ENCODE data around the gene CDCP1.
A peak's percentile ranks its signal among the peaks of the same experiment; 100 is the strongest.

Gene CDCP1

GRCh38 chr3:45180899-45181298, 34.7 kb upstream of the CDCP1 start:
- peaks cover 15 to 17% of the 10 kb centered on the region in 2 donors for H3K27me3 Mint-ChIP-seq
- no peak for ATAC-seq (replicated peaks)
- DNase-seq = no peak
- H3K27ac Mint-ChIP-seq = no peak overlapping the region
- H3K9me3 Mint-ChIP-seq = no peaks in the 10 kb centered on the region
- peaks cover 2 to 8% of the 10 kb centered on the region in 2 donors for H3K4me1 Mint-ChIP-seq
- H3K36me3 Mint-ChIP-seq = no peaks in the 10 kb centered on the region
- H3K4me3 Mint-ChIP-seq = no peak overlapping the region

GRCh38 chr3:45180051-45180450, 33.9 kb upstream of the CDCP1 start:
- ATAC-seq (replicated peaks) = no peak
- Mint-ChIP-seq H3K36me3 (no peaks in the 10 kb centered on the region), H3K4me1 (peaks cover 2 to 8% of the 10 kb centered on the region in 2 donors), H3K27me3 (peaks cover 7 to 11% of the 10 kb centered on the region in 2 donors), H3K27ac (no peak overlapping the region), H3K4me3 (no peak overlapping the region), H3K9me3 (no peaks in the 10 kb centered on the region)
- no peak for DNase-seq

- Mint-ChIP-seq H3K9me3 (no peaks in the 10 kb centered on the region), H3K4me3 (no peak overlapping the region), H3K27ac (no peak overlapping the region), H3K27me3 (peaks cover 7 to 9% of the 10 kb centered on the region in 2 donors), H3K4me1 (peaks cover 2 to 8% of the 10 kb centered on the region in 2 donors), H3K36me3 (no peaks in the 10 kb centered on the region)
- no peak for ATAC-seq (replicated peaks)
- DNase-seq = no peak
Measured at GRCh38 chr3:45179163-45179562, 33.0 kb upstream of the CDCP1 start.

GRCh38 chr3:45178183-45179023, 32.2 kb upstream of the CDCP1 start:
- no peaks in the 10 kb centered on the region for H3K36me3 Mint-ChIP-seq
- H3K27me3 Mint-ChIP-seq = peaks cover 9% of the 10 kb centered on the region in 2 donors
- no peaks in the 10 kb centered on the region for H3K9me3 Mint-ChIP-seq
- H3K27ac Mint-ChIP-seq = no peak overlapping the region
- H3K4me1 Mint-ChIP-seq = peaks cover 2 to 8% of the 10 kb centered on the region in 2 donors
- no peak overlapping the region for H3K4me3 Mint-ChIP-seq
- DNase-seq = no peak
- no peak for ATAC-seq (replicated peaks)

- Mint-ChIP-seq H3K9me3 (no peaks in the 10 kb centered on the region), H3K4me3 (no peak overlapping the region), H3K4me1 (no peaks in the 10 kb centered on the region), H3K27ac (no peak overlapping the region), H3K36me3 (no peaks in the 10 kb centered on the region), H3K27me3 (peaks cover 9 to 11% of the 10 kb centered on the region in 2 donors)
- DNase-seq (no peak), ATAC-seq (replicated peaks) (no peak)
Measured at GRCh38 chr3:45176912-45177311, 30.7 kb upstream of the CDCP1 start.

- ATAC-seq (replicated peaks) (no peak), DNase-seq (no peak)
- Mint-ChIP-seq H3K36me3 (no peaks in the 10 kb centered on the region), H3K9me3 (no peaks in the 10 kb centered on the region), H3K4me1 (no peaks in the 10 kb centered on the region), H3K27me3 (peaks cover 16 to 19% of the 10 kb centered on the region in 2 donors), H3K4me3 (no peak overlapping the region), H3K27ac (no peak overlapping the region)
Measured at GRCh38 chr3:45174234-45174633, 28.1 kb upstream of the CDCP1 start.

GRCh38 chr3:45173776-45174175, 27.6 kb upstream of the CDCP1 start:
- H3K36me3 Mint-ChIP-seq = no peaks in the 10 kb centered on the region
- H3K4me1 Mint-ChIP-seq = no peaks in the 10 kb centered on the region
- H3K27ac Mint-ChIP-seq = no peak overlapping the region
- DNase-seq (no peak), ATAC-seq (replicated peaks) (no peak)
- peaks cover 21 to 22% of the 10 kb centered on the region in 2 donors for H3K27me3 Mint-ChIP-seq
- no peak overlapping the region for H3K4me3 Mint-ChIP-seq
- no peaks in the 10 kb centered on the region for H3K9me3 Mint-ChIP-seq

- H3K4me3 Mint-ChIP-seq = no peak overlapping the region
- peaks cover 6 to 11% of the 10 kb centered on the region in 2 donors for H3K4me1 Mint-ChIP-seq
- ATAC-seq (replicated peaks) (no peak), DNase-seq (no peak)
- no peak overlapping the region for H3K27ac Mint-ChIP-seq
- no peaks in the 10 kb centered on the region for H3K9me3 Mint-ChIP-seq
- no peaks in the 10 kb centered on the region for H3K36me3 Mint-ChIP-seq
- peaks cover 31 to 33% of the 10 kb centered on the region in 2 donors for H3K27me3 Mint-ChIP-seq
Measured at GRCh38 chr3:45171283-45171682, 25.1 kb upstream of the CDCP1 start.

- ATAC-seq (replicated peaks) (no peak), DNase-seq (no peak)
- Mint-ChIP-seq H3K27ac (no peak overlapping the region), H3K9me3 (peaks cover 0 to 1% of the 10 kb centered on the region in 2 donors), H3K36me3 (no peaks in the 10 kb centered on the region), H3K4me3 (no peak overlapping the region), H3K4me1 (peaks cover 6 to 11% of the 10 kb centered on the region in 2 donors), H3K27me3 (peaks cover 31 to 34% of the 10 kb centered on the region in 2 donors)
Measured at GRCh38 chr3:45170096-45170495, 23.9 kb upstream of the CDCP1 start.

- Mint-ChIP-seq H3K4me1 (peaks cover 6 to 12% of the 10 kb centered on the region in 2 donors), H3K4me3 (no peak overlapping the region), H3K27me3 (peaks cover 31 to 34% of the 10 kb centered on the region in 2 donors), H3K36me3 (no peaks in the 10 kb centered on the region), H3K9me3 (peaks cover 0 to 1% of the 10 kb centered on the region in 2 donors), H3K27ac (no peak overlapping the region)
- ATAC-seq (replicated peaks) (no peak), DNase-seq (no peak)
Measured at GRCh38 chr3:45169125-45169904, 23.1 kb upstream of the CDCP1 start.

- H3K4me1 Mint-ChIP-seq = peaks cover 12 to 20% of the 10 kb centered on the region in 2 donors
- DNase-seq (no peak), ATAC-seq (replicated peaks) (no peak)
- peaks cover 29 to 34% of the 10 kb centered on the region in 2 donors for H3K27me3 Mint-ChIP-seq
- H3K36me3 Mint-ChIP-seq = no peaks in the 10 kb centered on the region
- peaks cover 0 to 1% of the 10 kb centered on the region in 2 donors for H3K9me3 Mint-ChIP-seq
- no peak overlapping the region for H3K27ac Mint-ChIP-seq
- no peak overlapping the region for H3K4me3 Mint-ChIP-seq
Measured at GRCh38 chr3:45168451-45168850, 22.3 kb upstream of the CDCP1 start.

GRCh38 chr3:45167011-45167911, 21.1 kb upstream of the CDCP1 start:
- H3K27me3 Mint-ChIP-seq = peaks cover 27 to 34% of the 10 kb centered on the region in 2 donors
- peaks cover 15 to 25% of the 10 kb centered on the region in 2 donors for H3K4me1 Mint-ChIP-seq
- peak; percentile 32 for DNase-seq

GRCh38 chr3:45166321-45166879, 20.2 kb upstream of the CDCP1 start:
- no peaks in the 10 kb centered on the region for H3K36me3 Mint-ChIP-seq
- no peak for DNase-seq
- H3K4me1 Mint-ChIP-seq = peaks cover 15 to 25% of the 10 kb centered on the region in 2 donors
- peaks cover 0 to 1% of the 10 kb centered on the region in 2 donors for H3K9me3 Mint-ChIP-seq
- H3K27ac Mint-ChIP-seq = no peak overlapping the region
- ATAC-seq (replicated peaks) = no peak
- H3K27me3 Mint-ChIP-seq = peaks cover 26 to 34% of the 10 kb centered on the region in 2 donors
- H3K4me3 Mint-ChIP-seq = no peak overlapping the region

More at GRCh38 chr3:45167011-45167911, 21.1 kb upstream of the CDCP1 start:
- H3K4me3 Mint-ChIP-seq = peak overlapping the region; percentile 54 to 65
- no peaks in the 10 kb centered on the region for H3K36me3 Mint-ChIP-seq
- H3K9me3 Mint-ChIP-seq = peaks cover 0 to 1% of the 10 kb centered on the region in 2 donors
- peak overlapping the region; percentile 68 for H3K27ac Mint-ChIP-seq
- peak; percentile 91 to 94 for ATAC-seq (replicated peaks)

Measured in stimulated activated naive B cell treated with anti-CD40 and anti-IgM and Interleukin-4, amounts not matched to agents 10 μg/mL and 1 μg/mL and 100 μg/mL, for 72 hours (primary cell).